GM12878 (cell line): Measurements from ENCODE around the gene SGIP1. TPM values are rescaled to one million over a fixed set of nuclear protein-coding genes. Genes with fewer than 3 reads are reported as not detected.

Experiments used
- ATAC-seq: fragments of 200-7000 bp; cut with Tn5 transposase; 3 replicates; pipeline ENCODE4 v1.9.1; 2020; ENCODE audit warnings: mild to moderate bottlenecking, moderate library complexity
- BruUV-seq: library from RNA; stranded (reverse); fragments of 400-500 nt; replicated peaks from 2 replicates; lab custom pipeline; 2021; lab: Mats Ljungman, UMichigan
- CTCF ChIA-PET: fragments of 300-600 bp; sonication (Branson Sonifier 250); formaldehyde crosslinking; extraction: SDS; loops from one replicate; lab custom pipeline; 2021; ENCODE audit warnings: inconsistent platforms; lab: Yijun Ruan, JAX
- POLR2A ChIA-PET: fragments of 350-600 bp; formaldehyde crosslinking; extraction: SDS; loops from one replicate; lab custom pipeline; 2021; ENCODE audit warnings: inconsistent platforms; lab: Charles Lee
- RAD21 ChIA-PET: fragments of 300-600 bp; sonication (Branson Sonifier 250); formaldehyde crosslinking; loops from one replicate; lab custom pipeline; 2023; ENCODE audit warnings: antibody characterized with exemption; ENCODE audit not compliant: unreplicated experiment; lab: Charles Lee
- SMC1A ChIA-PET: fragments of 300-600 bp; sonication (Branson Sonifier 250); formaldehyde crosslinking; loops from one replicate; lab custom pipeline; 2023; ENCODE audit not compliant: unreplicated experiment, uncharacterized antibody; lab: Charles Lee
- DNase-seq: peaks from one replicate; pipeline ENCODE4 v3.0.0-alpha.2; 2011; ENCODE audit warnings: low read depth, low spot score
- FAIRE-seq: peaks from 3 replicates; lab custom pipeline; 2011; peaks lifted over from hg19 to GRCh38; lab: Jason Lieb, UNC
- H2AFZ ChIP-seq: 2 replicates; pipeline ENCODE4 v1.6.0; 2011; ENCODE audit warnings: low read depth, low read length, control low read depth; ENCODE audit not compliant: control insufficient read depth
- H3K27ac ChIP-seq: 2 replicates; pipeline ENCODE4 v1.5.1; 2011; ENCODE audit warnings: control low read depth; ENCODE audit not compliant: control insufficient read depth, insufficient read depth
- H3K27me3 ChIP-seq, 2 experiments: replicated peaks in 1 of 2; 2 replicates each; pipeline versions ENCODE4 v1.6.0 to v1.6.1; 2011; ENCODE audit warnings: low read length in 1 of 2; ENCODE audit not compliant: control insufficient read depth in 2 of 2, insufficient read depth in 2 of 2
- H3K36me3 ChIP-seq, 2 experiments: 2 replicates each; pipeline ENCODE4 v1.5.1; 2011; ENCODE audit warnings: low read length in 1 of 2; ENCODE audit not compliant: control insufficient read depth in 2 of 2, insufficient read depth in 2 of 2
- H3K4me1 ChIP-seq: 2 replicates; pipeline ENCODE4 v1.6.1; 2011; ENCODE audit warnings: mild to moderate bottlenecking, low read length, moderate library complexity, mixed read lengths; ENCODE audit not compliant: control insufficient read depth, insufficient read depth
- H3K4me2 ChIP-seq: 2 replicates; pipeline ENCODE4 v1.6.0; 2011; ENCODE audit warnings: control low read depth; ENCODE audit not compliant: control insufficient read depth, insufficient read depth
- H3K4me3 ChIP-seq: fragments of 200-600 bp; sonication (generic); 2 replicates; pipeline ENCODE4 v1.5.1; 2016
- H3K79me2 ChIP-seq: 2 replicates; pipeline ENCODE4 v1.6.0; 2011; ENCODE audit warnings: low read length; ENCODE audit not compliant: control insufficient read depth, insufficient read depth
- H3K9ac ChIP-seq: 2 replicates; pipeline ENCODE4 v1.8.0; 2011; ENCODE audit warnings: low read length, control low read depth, mixed read lengths; ENCODE audit not compliant: control insufficient read depth, insufficient read depth
- H3K9me3 ChIP-seq: replicated peaks from 3 replicates; pipeline ENCODE4 v1.5.1; 2011; ENCODE audit warnings: mild to moderate bottlenecking, low read length; ENCODE audit not compliant: control insufficient read depth, insufficient read depth
- H4K20me1 ChIP-seq: 2 replicates; pipeline ENCODE4 v1.6.0; 2011; ENCODE audit not compliant: control insufficient read depth, insufficient read depth
- CEBPB ChIP-seq, 2 experiments: fragments of 150-350 bp in 1 of 2; IDR thresholded peaks; 2 replicates each; pipeline ENCODE4 v1.6.1; 2012 to 2014; ENCODE audit warnings: low read depth in 2 of 2, low read length in 2 of 2, borderline replicate concordance in 1 of 2, inconsistent platforms in 1 of 2
- CTCF ChIP-seq, 3 experiments: IDR thresholded peaks in 2 of 3; conservative IDR thresholded peaks in 1 of 3; 2 replicates each; pipeline ENCODE4 v1.5.1; 2011; ENCODE audit warnings: low read depth in 3 of 3, low read length in 3 of 3, mild to moderate bottlenecking in 3 of 3, control low read depth in 2 of 3, moderate library complexity in 2 of 3, inconsistent platforms in 1 of 3, mixed read lengths in 1 of 3; ENCODE audit not compliant: control insufficient read depth in 2 of 3, insufficient read depth in 1 of 3; ENCODE audit errors: extremely low read depth in 1 of 3
- MYB ChIP-seq: fragments of 150-350 bp; IDR thresholded peaks from 2 replicates; pipeline ENCODE4 v1.6.1; 2014; ENCODE audit warnings: mild to moderate bottlenecking, low read depth, low read length, borderline replicate concordance
- NKRF ChIP-seq: fragments of 450-650 bp; conservative IDR thresholded peaks from 2 replicates; pipeline ENCODE4 v1.6.1; 2017; ENCODE audit warnings: mild to moderate bottlenecking, moderate library complexity
- RAD21 ChIP-seq: IDR thresholded peaks from 2 replicates; pipeline ENCODE4 v1.6.1; 2011; ENCODE audit warnings: mild to moderate bottlenecking, low read depth, low read length, moderate library complexity; ENCODE audit not compliant: insufficient read depth
- TBL1XR1 ChIP-seq: IDR thresholded peaks from 2 replicates; pipeline ENCODE4 v1.6.1; 2012; ENCODE audit warnings: low read depth, low read length, improper control_type of control experiment
- ZSCAN29 ChIP-seq: fragments of 450-650 bp; IDR thresholded peaks from 2 replicates; pipeline ENCODE4 v1.6.1; 2017; ENCODE audit warnings: mild to moderate bottlenecking, moderate library complexity
- WGBS: methylation state at CpG from one replicate; pipeline ENCODE4 v1.1.6; 2016; ENCODE audit warnings: low lambda C conversion rate; ENCODE audit not compliant: insufficient replicate concordance, insufficient coverage; ENCODE audit errors: missing lambda C conversion rate; 5-methylcytosine and 5-hydroxymethylcytosine counted together
- in situ Hi-C: fragments of 300-500 bp; cut with MboI; formaldehyde crosslinking; loops from 9 replicates; pipeline ENCODE4 v1.14.3; 2018; ENCODE audit warnings: mixed read lengths
- intact Hi-C: fragments of 100-400 bp; cut with micrococcal nuclease; formaldehyde crosslinking; loops from one replicate; pipeline ENCODE4 v1.14.2; 2022; ENCODE audit not compliant: unreplicated experiment
- polyA plus RNA-seq, 11 experiments: library from polyadenylated mRNA; depleted of rRNA in 4 of 11; unstranded in 6 of 11; stranded (reverse) in 5 of 11; fragments of >200 nt; fragmentation: Nextera tagmentation in 4 of 11; fragmentation: Illumina TruSeq in 1 of 11; extraction: Ambion mirVana in 4 of 11; extraction: Trizol in 1 of 11; gene quantifications; 1 replicate in 1 of 11; 2 replicates in 10 of 11; pipeline versions ENCODE4 v1.2.1 to v1.2.3, GENCODE V29; 2011 to 2016; ENCODE audit warnings: inconsistent platforms in 2 of 11, missing spikeins in 2 of 11, low read depth in 1 of 11
- total RNA-seq, 4 experiments: library from RNA; depleted of rRNA in 3 of 4; stranded (reverse); fragments of >200 nt in 3 of 4; fragmentation: Illumina TruSeq in 1 of 4; extraction: Trizol in 1 of 4; gene quantifications; 2 replicates each; pipeline versions ENCODE4 v1.2.1 to v1.2.3, GENCODE V29; 2013 to 2021

SGIP1 gene
- total and polyA plus RNA-seq, 10 of the 15 experiments (the other 5 are each of a cell fraction or from before 2014, with no cell fraction given) = 0.15 TPM; not detected in 9

DNA sequence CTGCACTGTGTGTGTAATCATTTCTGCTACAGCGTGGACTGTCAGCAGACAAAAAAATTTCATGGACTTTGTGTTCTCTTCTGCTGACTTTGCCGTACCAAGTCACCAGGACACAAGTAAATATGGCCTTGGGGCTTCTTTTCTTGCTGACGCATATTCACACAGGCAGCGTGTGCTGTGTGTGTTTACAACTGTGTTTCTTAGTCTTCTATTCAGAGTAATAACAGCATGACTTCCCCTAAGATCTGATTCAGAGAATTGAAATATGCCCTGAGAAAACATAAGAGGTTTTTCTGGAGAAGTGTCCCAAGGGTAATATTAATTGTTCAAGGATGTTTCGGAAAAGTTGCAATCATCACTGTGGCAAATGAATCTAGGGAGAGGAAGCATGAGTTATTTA is 171.2 kb downstream of the SGIP1 start:
- POLR2A ChIA-PET = no interaction called here
- RAD21 ChIA-PET = no interaction called here
- SMC1A ChIA-PET = no interaction called here
- no peak overlapping the region for H3K4me3 ChIP-seq
- in situ Hi-C loops (no loop called here), intact Hi-C loops (no loop called here)
- WGBS = 37% methylated on average over 5 of the region's 5 CpGs
- DNase-seq = no peak
- H3K4me2 ChIP-seq = no peak overlapping the region
- H3K27ac ChIP-seq = no peak overlapping the region
- H3K9ac ChIP-seq = no peak overlapping the region
- H3K36me3 ChIP-seq = no peaks in the 10 kb centered on the region
- ATAC-seq = no peak
- H3K4me1 ChIP-seq = no peaks in the 10 kb centered on the region
- H3K27me3 ChIP-seq = no peaks in the 10 kb centered on the region
- no peak for FAIRE-seq
- H3K79me2 ChIP-seq = no peaks in the 10 kb centered on the region
- H2AFZ ChIP-seq = no peak overlapping the region
- no TSS peak for BruUV-seq
- no peaks in the 10 kb centered on the region for H3K9me3 ChIP-seq
- TF ChIP-seq MYB = no peak
- TF ChIP-seq ZSCAN29 = no peak
- no peak for TF ChIP-seq NKRF
- CTCF ChIA-PET = no interaction called here
- H4K20me1 ChIP-seq = no peaks in the 10 kb centered on the region

GRCh38 chr1:66711420-66711819 is 177.5 kb downstream of the SGIP1 start:
- BruUV-seq = no TSS peak
- TF ChIP-seq TBL1XR1 = no peak
- TF ChIP-seq RAD21 = peak; percentile 30
- TF ChIP-seq CEBPB (IDR thresholded peaks at IDR 0.05; ENCODE audit: borderline replicate concordance in 1 of 2, low read depth in 2 of 2, low read length in 2 of 2) = no peak
- 0 out of 6 replicates have a peak, but pooled peaks of 2 of the 3 experiments have one; percentile 13 to 16 for TF ChIP-seq CTCF (IDR thresholded peaks at IDR 0.05 in 2 of 3, conservative IDR thresholded peaks at IDR 0.05 in 1 of 3; ENCODE audit: control insufficient read depth in 2 of 3, extremely low read depth in 1 of 3, insufficient read depth in 1 of 3, low read depth in 3 of 3, low read length in 3 of 3)
- Histone ChIP-seq H2AFZ (no peak overlapping the region), H3K79me2 (no peaks in the 10 kb centered on the region), H3K9ac (no peak overlapping the region), H3K27me3 (no peaks in the 10 kb centered on the region), H3K36me3 (no peaks in the 10 kb centered on the region), H3K4me1 (no peaks in the 10 kb centered on the region), H3K9me3 (no peaks in the 10 kb centered on the region), H3K4me3 (no peak overlapping the region), H3K4me2 (no peak overlapping the region), H4K20me1 (no peaks in the 10 kb centered on the region), H3K27ac (no peak overlapping the region)
- WGBS = 0% methylated on average over 2 of the region's 2 CpGs
- ATAC-seq (no peak), DNase-seq (no peak), FAIRE-seq (no peak)
- ChIA-PET RAD21 (no interaction called here), SMC1A (interaction anchor here (0.6 to 1.5 kb wide), 2 partner anchors 16 to 448 kb away, joined by 3 to 6 read pairs; no protein-coding TSS in a partner anchor), CTCF (no interaction called here), POLR2A (no interaction called here)
- intact Hi-C loops = no loop called here
- in situ Hi-C loops = no loop called here
